Ramos (cell line): ENCODE measurements around the gene OR6A2.

Source experiments
- in situ Hi-C: fragments of 300-500 bp; cut with MboI; formaldehyde crosslinking; loops from one replicate; pipeline ENCODE4 v1.14.3; 2022; ENCODE audit warnings: low sequenced_read_pairs; ENCODE audit not compliant: unreplicated experiment

OR6A2 gene

DNA sequence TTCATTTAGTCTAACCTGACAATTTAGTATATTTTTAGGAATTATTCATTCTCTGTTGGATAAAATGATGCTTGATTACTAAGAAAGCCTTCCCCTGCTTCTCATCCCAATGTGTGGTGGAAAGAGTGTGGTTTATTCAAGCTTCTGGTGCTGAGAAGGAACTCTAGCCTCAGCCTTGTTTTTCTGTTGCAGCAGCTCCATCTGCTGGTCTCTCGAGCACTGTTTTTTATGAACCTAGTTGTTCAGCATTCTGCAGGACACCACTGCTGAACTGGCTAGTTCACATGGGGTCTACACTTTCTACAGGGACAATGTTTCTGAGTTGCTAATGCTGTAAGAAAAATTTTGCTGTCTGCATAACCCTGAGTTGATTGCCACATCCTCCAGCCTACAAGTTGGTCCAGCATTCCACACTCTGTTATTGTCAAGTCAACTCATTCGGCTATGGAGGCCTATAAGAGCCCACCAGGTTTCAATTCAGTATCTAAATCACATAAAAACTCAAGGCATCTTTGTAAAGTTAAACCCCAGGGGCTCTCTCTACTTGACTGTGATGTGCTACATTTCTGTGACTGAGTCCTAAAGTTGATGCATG is 42.0 kb downstream of the OR6A2 start:
- in situ Hi-C loops, result no loop called here

- in situ Hi-C loops, result no loop called here
Measured at GRCh38 chr11:6755953-6756347, 43.5 kb downstream of the OR6A2 start.

DNA sequence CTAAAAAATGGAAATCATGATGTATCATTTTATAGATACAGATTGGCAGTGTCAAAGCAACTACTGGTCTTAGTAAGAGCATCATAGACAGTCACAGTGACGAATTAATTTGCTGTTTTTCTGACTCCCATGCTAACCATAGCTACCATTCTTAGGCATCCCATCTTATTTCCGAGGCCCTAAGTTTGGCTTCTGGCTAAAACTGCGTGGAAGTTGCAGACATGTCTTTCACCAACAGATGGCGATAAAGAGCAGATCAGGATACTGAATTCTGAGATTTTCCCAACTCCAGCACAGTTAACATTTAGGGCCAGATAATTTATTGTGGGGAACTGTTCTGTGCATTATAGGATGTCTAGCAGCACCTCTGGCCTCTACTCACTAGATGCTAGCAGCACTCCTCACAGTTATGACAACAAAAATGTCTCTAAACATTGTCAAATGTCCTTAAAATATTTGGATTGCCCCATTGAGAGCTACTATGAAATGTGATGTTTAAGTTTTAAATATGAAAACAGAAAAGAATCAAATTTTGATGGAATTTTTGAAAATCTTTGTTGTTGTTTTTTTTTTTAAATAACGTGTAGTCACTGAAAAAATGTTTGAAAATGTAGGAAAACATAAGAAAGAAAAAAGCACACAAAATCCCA is 44.1 kb downstream of the OR6A2 start:
- in situ Hi-C loops, result no loop called here

GRCh38 chr11:6747097-6747668 is 52.3 kb downstream of the OR6A2 start:
- in situ Hi-C loops, result loop anchor here (25.0 kb wide), 1 partner anchor 940 kb away; no protein-coding TSS in a partner anchor

- in situ Hi-C loops, result loop anchor here (25.0 kb wide), 1 partner anchor 941 kb away; no protein-coding TSS in a partner anchor
Measured at GRCh38 chr11:6746626-6747025, 52.9 kb downstream of the OR6A2 start.

DNA sequence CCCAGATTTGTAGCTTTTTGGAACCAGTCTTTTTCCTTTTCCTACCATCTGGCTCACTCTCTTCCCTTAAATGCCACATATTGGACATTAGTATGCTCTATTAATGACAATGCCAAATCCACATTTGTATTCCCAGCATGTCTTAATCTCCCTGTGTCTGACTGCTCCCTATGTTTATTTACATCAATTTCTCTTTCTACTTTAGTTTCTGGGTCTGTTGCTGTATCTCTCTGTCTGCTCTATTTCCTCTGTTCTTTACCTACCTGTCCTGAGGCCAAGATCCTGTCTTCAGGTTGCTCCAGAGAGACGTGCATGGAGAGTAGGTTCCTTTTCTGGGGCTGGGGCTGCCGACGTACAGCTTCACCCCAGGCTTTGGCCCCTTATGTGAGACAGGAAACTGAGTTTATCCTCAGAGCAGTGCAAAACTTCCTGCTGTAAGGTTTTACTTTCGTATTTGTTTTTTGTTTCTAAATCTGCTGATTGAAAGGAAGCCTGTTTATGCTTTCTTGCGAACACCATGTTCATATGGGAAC is 53.3 kb downstream of the OR6A2 start:
- in situ Hi-C loops, result loop anchor here (25.0 kb wide), 1 partner anchor 941 kb away; no protein-coding TSS in a partner anchor

GRCh38 chr11:6745465-6746015 is 53.9 kb downstream of the OR6A2 start:
- in situ Hi-C loops, result loop anchor here (25.0 kb wide), 1 partner anchor 942 kb away; no protein-coding TSS in a partner anchor

GRCh38 chr11:6745018-6745417 is 54.5 kb downstream of the OR6A2 start:
- in situ Hi-C loops, result loop anchor here (25.0 kb wide), 1 partner anchor 942 kb away; no protein-coding TSS in a partner anchor

- in situ Hi-C loops, result loop anchor here (25.0 kb wide), 1 partner anchor 945 kb away; no protein-coding TSS in a partner anchor
Measured at GRCh38 chr11:6742260-6742659, 57.2 kb downstream of the OR6A2 start.
